SK-N-SH (cell line): ENCODE measurements around the gene KIF4A.

ENCODE experiments used
- EP300 ChIP-seq, 2 experiments: IDR thresholded peaks; 2 replicates each; pipeline versions ENCODE4 v1.4.0 to v1.6.1; 2012; ENCODE audit warnings: borderline replicate concordance in 1 of 2, low read depth in 1 of 2, low read length in 1 of 2
- JUND ChIP-seq: IDR thresholded peaks from 2 replicates; pipeline ENCODE4 v1.4.0; 2012

GRCh38 chrX:70289168-70289792 is 624 bp upstream of the KIF4A start:
- TF ChIP-seq JUND: no peak
- no peak for TF ChIP-seq EP300 (IDR thresholded peaks at IDR 0.05; ENCODE audit: borderline replicate concordance in 1 of 2, low read depth in 1 of 2, low read length in 1 of 2)
